ENCODE data around the gene FZR1. TPM values are rescaled to one million over a fixed set of nuclear protein-coding genes. Genes with fewer than 3 reads are reported as not detected.

The FZR1 gene
- total and polyA plus RNA-seq, 9 of the 15 experiments (the other 6 are each of a cell fraction or from before 2014, with no cell fraction given), result 0.18 to 48.0 (median 22.2) TPM

DNA sequence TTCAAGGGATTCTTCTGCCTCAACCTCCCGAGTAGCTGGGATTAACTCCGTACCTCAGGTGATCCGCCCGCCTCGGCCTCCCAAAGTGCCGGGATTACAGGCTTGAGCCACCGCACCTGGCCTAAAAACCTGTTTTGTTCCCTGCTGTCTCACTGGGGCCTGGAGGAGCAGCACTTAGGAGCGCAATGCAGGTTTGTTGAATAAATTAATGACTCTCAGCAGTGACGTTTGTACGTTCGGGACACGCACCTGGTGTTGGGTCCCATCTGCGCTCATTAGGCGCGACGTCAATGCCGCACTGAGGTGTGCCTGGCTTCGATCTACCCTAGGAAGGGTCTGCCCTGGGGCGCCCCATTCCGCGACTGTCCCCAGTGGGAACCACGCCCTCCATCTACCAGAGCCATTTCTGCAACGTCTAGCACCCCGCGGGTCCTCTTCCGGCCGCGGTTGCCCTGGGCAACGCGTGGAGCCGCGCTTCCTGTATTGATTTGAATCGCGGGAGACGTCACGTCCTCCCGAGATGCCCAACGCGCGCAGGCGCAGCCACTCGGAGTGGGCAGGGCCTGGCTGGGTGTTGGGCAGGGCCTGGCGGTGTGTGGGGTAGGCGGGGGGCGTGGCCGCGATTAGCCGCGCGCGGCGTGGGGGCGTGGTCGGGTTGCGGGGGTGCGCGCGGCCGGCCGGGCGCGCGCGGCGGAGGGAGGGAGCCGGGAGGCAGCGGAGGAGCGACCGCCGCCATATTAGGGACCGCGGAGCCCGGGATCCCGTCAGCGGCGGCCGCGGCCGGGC, at the start of gene FZR1 (continued):
- TF ChIP-seq, protein P1, sequence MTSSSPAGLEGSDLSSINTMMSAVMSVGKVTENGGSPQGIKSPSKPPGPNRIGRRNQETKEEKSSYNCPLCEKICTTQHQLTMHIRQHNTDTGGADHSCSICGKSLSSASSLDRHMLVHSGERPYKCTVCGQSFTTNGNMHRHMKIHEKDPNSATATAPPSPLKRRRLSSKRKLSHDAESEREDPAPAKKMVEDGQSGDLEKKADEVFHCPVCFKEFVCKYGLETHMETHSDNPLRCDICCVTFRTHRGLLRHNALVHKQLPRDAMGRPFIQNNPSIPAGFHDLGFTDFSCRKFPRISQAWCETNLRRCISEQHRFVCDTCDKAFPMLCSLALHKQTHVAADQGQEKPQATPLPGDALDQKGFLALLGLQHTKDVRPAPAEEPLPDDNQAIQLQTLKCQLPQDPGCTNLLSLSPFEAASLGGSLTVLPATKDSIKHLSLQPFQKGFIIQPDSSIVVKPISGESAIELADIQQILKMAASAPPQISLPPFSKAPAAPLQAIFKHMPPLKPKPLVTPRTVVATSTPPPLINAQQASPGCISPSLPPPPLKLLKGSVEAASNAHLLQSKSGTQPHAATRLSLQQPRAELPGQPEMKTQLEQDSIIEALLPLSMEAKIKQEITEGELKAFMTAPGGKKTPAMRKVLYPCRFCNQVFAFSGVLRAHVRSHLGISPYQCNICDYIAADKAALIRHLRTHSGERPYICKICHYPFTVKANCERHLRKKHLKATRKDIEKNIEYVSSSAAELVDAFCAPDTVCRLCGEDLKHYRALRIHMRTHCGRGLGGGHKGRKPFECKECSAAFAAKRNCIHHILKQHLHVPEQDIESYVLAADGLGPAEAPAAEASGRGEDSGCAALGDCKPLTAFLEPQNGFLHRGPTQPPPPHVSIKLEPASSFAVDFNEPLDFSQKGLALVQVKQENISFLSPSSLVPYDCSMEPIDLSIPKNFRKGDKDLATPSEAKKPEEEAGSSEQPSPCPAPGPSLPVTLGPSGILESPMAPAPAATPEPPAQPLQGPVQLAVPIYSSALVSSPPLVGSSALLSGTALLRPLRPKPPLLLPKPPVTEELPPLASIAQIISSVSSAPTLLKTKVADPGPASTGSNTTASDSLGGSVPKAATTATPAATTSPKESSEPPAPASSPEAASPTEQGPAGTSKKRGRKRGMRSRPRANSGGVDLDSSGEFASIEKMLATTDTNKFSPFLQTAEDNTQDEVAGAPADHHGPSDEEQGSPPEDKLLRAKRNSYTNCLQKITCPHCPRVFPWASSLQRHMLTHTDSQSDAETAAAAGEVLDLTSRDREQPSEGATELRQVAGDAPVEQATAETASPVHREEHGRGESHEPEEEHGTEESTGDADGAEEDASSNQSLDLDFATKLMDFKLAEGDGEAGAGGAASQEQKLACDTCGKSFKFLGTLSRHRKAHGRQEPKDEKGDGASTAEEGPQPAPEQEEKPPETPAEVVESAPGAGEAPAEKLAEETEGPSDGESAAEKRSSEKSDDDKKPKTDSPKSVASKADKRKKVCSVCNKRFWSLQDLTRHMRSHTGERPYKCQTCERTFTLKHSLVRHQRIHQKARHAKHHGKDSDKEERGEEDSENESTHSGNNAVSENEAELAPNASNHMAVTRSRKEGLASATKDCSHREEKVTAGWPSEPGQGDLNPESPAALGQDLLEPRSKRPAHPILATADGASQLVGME (CRISPR knock-in tag; IDR thresholded peaks at IDR 0.05), result 0 out of 2 replicates have a peak, but pooled peaks have one; percentile 17
- TF ChIP-seq, protein P2, sequence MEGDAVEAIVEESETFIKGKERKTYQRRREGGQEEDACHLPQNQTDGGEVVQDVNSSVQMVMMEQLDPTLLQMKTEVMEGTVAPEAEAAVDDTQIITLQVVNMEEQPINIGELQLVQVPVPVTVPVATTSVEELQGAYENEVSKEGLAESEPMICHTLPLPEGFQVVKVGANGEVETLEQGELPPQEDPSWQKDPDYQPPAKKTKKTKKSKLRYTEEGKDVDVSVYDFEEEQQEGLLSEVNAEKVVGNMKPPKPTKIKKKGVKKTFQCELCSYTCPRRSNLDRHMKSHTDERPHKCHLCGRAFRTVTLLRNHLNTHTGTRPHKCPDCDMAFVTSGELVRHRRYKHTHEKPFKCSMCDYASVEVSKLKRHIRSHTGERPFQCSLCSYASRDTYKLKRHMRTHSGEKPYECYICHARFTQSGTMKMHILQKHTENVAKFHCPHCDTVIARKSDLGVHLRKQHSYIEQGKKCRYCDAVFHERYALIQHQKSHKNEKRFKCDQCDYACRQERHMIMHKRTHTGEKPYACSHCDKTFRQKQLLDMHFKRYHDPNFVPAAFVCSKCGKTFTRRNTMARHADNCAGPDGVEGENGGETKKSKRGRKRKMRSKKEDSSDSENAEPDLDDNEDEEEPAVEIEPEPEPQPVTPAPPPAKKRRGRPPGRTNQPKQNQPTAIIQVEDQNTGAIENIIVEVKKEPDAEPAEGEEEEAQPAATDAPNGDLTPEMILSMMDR (IDR thresholded peaks at IDR 0.05 in 2 of 3, conservative IDR thresholded peaks at IDR 0.05 in 1 of 3; ENCODE audit: insufficient read depth in 2 of 3, low read depth in 1 of 3, low read length in 3 of 3), result peak; percentile 1 to 16 (median 9); a peak in 1 of 6 replicates
- TF ChIP-seq, protein P3, sequence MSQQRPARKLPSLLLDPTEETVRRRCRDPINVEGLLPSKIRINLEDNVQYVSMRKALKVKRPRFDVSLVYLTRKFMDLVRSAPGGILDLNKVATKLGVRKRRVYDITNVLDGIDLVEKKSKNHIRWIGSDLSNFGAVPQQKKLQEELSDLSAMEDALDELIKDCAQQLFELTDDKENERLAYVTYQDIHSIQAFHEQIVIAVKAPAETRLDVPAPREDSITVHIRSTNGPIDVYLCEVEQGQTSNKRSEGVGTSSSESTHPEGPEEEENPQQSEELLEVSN (IDR thresholded peaks at IDR 0.05; ENCODE audit: borderline replicate concordance in 1 of 2, extremely low read depth in 1 of 2, insufficient read depth in 1 of 2, insufficient read length in 1 of 2, low read depth in 1 of 2, low read length in 1 of 2, poor library complexity in 1 of 2, severe bottlenecking in 1 of 2), result peak; percentile 25 to 30
- TF ChIP-seq ZNF316 (IDR thresholded peaks at IDR 0.05), result no peak
- no peak for TF ChIP-seq FOS (IDR thresholded peaks at IDR 0.05; ENCODE audit: extremely low read depth, insufficient read length)
- no peak for TF ChIP-seq TFAM (CRISPR knock-in tag; conservative IDR thresholded peaks at IDR 0.05)
- TF ChIP-seq CBFB (CRISPR knock-in tag; IDR thresholded peaks at IDR 0.05), result no peak; the same call in 1 of the 2 replicates
- no peak for TF ChIP-seq NFE2L1 (tag; IDR thresholded peaks at IDR 0.05; ENCODE audit: borderline replicate concordance, low read depth)
